HL-60/S4 (cell line): ENCODE measurements around the gene GNAT2.

Source experiments
- in situ Hi-C: fragments of 300-500 bp; cut with MboI; formaldehyde crosslinking; loops from 2 replicates; pipeline ENCODE4 v1.14.3; 2022; ENCODE audit warnings: low sequenced_read_pairs

Gene GNAT2

DNA sequence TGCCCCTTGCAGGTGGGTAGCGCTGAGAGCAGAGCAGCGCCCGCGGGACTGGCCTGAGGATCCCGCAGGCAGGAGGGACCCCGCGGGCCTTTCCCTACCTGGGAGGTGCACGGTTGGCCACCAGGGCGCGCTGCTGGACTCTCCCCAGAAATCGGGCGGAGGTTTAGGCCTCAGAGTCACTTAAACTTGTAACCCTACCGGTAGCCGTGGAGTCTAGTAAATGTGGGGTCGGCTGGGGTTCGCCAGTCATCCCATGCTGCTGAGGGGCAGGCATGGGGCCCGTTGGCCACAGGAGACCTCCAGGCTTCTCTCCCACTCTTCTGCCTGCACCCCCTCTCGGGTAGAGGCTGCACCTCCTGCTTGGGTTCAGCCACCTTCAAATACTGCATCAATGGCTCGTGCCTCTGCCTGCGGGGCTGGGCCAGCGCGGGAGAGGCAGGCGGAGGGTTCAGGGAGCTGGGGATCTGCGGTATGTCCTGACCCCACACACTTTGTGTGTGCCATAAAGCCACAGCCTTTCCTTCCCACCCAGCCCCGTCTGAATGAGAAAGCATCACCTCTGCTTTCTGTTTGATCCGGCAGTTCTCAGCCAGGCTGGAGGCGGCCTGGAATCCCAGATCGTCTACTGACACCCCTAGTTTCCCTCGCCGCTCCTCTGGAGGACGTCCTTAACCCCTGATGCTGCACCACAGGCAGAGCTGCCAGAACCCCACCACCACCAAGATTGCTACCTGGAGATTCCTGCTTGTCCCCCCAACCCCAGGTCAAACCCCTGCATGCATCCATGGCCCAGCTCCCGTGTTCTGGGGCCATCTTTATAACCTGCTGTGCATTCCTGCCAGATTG is 24.2 kb upstream of the GNAT2 start:
- in situ Hi-C loops: loop anchor here (5.0 kb wide), 1 partner anchor 129 kb away; no protein-coding TSS in a partner anchor

DNA sequence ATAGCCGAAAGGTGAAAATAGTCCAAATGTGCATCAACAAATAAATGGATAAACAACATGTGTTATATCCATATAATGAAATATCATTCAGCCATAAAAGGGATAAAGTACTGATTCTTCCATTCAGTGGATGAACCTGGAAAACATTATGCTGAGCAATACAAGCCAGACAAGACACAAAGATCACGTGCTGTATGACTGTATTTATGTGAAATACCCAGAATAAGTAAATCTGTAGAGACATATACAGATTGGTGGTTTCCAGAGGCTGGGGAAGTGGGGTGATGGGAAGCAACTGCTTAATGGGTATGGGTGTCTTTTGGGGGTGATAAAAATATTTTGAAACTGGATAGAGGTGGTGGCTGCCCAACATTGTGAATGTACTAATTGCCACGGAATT is 23.2 kb upstream of the GNAT2 start:
- in situ Hi-C loops: loop anchor here (5.0 kb wide), 1 partner anchor 130 kb away; no protein-coding TSS in a partner anchor

DNA sequence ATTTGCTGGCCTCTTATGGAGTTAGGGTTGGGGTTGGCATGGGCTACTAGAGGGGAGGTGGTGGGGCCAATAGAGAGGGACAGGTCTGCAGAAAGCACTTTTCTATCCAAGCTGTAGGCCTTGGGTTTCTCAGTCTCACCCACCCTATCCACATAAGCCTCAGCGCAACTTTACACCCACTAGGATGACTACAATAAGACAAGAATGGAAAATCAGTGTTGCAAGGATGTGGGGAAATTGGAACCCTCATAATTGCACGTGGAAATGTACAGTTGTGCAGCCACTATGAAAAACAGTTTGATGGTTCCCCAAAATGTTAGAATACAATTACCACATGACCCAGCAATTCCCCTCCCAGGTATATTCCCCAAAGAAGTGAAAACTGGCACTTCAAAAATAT is 22.4 kb upstream of the GNAT2 start:
- in situ Hi-C loops: loop anchor here (5.0 kb wide), 1 partner anchor 130 kb away; no protein-coding TSS in a partner anchor

DNA sequence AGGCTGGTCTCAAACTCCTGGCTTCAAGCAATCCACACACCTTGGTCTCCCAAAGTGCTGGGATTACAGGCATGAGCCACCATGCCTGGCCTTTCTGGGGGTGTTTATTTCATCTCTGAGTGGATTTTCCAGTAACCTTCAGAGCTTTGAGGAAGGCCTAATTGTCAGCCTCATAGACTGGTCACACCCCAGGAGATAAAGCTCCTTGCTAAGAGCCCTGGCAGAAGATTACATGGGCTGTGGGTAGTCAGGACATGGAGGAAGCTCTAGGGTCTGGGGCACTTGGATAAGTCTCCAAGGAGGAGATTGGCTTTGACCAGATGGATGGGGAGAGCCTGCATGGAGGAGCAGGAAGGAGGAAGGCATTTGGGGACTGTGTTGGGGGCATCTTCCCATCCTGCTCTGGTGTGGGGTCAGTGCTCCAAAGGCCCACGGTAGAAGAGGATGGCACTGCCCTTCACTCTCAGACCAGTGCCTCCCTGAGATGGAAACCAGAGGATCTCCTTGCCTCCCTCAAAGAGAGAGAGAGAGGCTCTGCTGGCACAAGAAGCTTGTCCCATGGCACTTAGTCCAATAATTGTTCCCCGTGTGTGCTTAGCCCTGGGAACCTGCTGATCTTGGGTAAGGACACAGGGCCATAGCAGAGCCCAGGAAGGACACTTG is 21.8 kb upstream of the GNAT2 start:
- in situ Hi-C loops: loop anchor here (5.0 kb wide), 1 partner anchor 131 kb away; no protein-coding TSS in a partner anchor

DNA sequence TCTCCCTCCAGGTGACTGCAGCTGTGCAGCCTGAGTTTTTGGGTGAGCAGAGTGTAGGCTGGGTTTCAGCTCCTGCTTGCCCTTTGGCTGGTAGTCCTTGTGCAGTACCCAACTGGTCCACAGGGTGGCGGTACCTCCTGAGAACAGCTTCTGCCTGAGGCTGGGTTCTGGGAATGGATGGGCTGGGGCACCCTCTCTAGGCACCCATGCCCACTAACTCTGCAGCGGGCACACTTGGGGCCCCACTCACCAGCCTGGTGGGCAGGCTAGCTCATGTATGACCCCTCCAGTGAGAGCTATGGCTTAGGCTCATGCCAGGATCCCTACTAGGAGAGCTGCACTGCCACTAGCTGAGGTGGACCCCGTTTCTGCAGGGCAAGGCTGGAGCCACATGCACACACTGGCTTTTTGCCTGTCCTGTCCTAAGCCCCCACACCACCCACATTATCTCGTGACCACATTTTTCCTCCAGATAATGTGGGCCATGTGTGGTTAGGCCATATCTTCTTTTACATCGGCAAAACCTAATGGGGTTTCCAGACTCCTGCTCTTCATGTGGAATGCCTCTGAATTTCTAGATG is 21.0 kb upstream of the GNAT2 start:
- in situ Hi-C loops: loop anchor here (5.0 kb wide), 1 partner anchor 132 kb away; no protein-coding TSS in a partner anchor

DNA sequence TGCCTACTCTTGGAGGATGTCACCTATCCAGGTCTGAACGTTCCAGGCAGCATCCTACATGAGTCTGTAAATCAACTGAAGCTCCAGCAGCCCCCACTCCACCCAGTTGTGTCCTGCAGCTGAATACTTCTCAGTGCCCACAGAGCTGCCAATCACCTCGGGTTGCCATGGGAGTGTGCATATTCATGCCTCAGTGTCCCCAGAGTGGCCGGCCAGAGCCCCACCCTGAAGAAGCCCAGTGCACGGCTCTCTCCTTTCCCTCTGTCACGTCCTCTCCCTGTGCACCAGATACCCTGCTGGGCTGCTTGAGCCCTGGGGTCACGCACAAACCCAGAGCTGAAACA is 20.4 kb upstream of the GNAT2 start:
- in situ Hi-C loops: loop anchor here (5.0 kb wide), 1 partner anchor 132 kb away; no protein-coding TSS in a partner anchor

DNA sequence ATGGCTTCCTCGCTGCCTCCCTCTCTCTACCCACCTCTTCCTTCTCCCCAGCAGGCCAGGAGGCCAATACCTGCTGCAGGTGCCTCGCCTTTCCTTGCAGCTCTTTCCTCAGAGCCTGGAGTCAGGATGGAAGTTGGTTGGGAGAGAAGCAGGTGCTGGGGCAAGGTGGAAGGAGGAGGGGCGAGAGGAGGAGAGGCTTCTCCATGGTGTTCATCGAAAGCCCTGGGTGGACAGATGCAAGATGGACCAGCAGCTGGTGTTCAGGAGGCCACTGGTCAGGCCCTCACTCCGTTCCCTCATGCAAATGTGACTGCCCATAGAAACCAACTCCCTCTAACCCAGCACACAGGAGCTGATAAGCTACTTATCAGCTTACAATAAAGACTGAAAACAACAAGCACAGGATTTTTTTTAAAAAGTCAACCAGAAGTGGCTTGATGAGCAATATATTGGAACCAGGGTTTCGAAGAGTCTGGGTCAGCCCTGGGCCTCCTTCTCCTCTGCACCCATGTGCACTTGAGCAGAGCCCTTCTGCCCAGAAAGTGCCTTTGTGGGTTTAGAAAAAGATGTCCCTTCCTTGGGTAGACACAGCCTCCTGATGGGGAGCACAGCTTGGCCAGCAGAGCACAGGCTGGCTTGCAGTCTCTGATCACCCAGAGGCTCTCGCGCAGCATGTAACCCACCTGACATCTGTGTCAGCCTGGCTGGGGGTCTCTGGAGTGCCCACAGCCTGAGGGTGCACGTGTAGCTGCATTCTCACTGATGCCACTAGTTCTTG is 19.8 kb upstream of the GNAT2 start:
- in situ Hi-C loops: no loop called here

DNA sequence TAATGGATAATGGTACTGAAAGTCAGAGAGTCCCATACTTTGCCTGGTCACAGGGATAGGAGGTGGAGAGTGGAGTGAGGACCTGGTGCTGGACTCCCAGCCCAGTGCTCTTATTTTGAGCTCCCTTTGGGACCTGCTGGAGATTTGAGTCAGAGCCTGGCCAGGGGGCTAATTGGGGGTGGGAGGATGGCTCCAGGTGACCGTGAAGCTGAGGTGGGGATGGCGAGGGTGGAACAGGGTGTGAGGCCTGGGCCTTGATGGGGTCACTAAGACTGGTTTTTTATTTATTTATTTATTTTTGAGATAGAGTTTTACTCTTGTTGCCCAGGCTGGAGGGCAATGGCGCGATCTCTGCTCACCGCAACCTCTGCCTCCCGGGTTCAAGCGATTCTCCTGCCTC is 18.0 kb upstream of the GNAT2 start:
- in situ Hi-C loops: no loop called here

DNA sequence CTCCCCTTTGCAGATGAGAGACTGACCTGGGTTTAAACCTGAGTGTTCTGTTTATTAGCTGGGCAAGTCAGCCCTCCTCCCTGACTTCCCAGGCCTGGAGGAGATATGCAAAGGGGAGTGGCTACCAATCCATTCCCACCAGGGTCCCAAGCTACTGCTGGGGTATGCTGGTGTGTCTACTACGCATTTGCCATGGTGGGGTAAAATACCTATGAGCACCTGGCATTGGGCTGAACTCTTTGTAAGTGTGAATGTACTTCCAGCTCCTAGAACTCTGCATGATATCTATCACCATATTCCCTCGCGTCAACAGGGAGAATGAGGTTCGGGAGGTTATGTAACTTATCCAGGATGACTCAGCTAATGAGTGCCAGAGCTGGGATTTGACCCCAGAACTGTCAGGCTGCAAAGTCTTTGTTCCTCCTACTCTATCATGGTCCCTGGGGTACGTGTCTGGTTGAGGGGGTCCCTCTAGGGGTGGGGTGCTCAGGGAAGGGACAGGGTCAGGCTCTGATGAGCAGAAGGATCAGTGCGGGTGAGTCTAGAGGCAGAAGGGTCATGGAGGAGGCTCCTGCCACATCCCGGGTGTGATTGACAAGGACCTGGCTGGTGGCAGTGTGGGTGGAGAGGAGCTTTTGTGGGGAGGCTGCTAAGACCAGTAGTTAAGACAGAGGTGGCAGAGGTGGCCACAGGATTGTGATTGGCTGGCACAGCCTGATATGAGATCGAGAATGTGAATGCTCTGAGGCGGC is 17.0 kb upstream of the GNAT2 start:
- in situ Hi-C loops: no loop called here

DNA sequence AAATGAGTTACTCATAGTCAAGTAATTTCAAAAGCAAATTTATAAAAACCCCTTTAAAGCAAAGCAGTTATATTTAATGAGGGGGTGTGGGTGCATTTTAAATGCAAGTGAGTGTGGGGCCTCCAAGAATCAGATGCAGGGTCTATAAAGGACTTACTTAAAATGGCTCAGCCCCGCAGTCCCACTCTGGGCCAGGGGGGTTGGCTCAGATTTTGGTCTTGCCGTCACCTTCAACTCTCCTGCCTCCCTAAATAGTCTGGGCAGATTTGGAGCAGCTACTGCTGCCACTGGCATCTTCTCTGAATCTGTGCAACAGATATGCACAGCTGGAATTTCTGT is 16.4 kb upstream of the GNAT2 start:
- in situ Hi-C loops: no loop called here

DNA sequence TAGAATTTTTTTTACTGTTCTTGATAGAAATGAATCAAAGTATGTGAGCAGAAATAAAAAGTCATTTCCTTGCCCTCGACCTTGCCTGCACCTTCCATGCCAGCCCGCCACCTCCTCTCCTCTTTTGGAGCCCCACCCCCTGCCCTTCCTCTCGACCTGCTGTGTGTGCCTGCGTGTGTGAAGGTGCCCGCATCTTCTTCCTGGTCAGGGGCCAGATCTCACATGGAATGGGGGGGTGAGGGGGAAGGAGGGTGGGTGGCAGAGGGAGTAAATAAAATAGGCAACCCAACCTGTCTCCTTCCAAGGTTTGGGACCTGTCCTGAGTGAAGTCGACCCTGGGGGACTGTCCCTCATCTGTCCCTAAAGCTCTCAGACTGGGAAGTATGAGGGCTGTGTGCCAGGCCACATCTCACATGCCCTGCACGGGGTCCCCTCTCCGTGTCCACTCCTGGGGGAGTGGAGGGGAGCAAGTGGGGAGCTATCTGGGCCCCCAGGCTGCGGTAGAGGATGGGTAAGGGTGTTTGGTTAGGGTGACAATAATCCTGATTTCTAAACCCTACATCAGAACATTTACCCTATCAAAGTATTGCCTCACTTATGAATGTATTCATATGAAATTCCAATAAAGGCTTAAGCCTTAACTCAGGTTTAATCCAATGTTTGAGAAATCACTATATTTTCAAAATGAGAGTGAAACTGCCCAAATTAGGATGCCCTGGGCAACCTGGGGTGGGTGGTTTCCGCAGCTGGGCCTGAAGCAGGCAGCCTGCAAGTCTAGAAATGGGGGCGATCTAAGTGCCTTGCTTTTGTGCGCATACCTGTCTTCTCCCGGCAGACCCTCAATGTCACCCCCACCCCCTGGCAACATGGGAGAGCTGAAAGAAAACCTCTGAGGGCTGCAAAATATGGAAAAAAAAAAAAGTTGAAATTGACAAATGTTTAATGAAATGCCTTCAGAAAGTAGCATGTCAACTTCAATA is 15.6 kb upstream of the GNAT2 start:
- in situ Hi-C loops: no loop called here

DNA sequence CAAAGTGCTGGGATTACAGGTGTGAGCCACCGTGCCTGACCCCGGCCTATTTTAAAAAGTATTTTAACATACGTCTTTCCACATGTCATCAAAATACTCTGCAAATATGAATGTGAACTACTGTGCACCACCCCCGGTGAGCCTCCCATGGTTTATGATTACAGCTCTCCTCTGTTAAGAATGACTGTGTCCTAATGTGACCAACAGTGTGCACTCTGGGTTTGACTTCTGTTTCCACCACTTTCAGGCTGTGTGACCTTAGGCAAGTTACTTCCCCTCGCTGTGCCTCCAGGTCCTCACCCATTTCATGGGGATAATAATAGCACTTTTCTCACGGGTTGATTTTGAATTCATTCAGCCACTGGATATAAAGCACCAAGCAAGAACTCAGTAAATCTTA is 14.9 kb upstream of the GNAT2 start:
- in situ Hi-C loops: no loop called here

DNA sequence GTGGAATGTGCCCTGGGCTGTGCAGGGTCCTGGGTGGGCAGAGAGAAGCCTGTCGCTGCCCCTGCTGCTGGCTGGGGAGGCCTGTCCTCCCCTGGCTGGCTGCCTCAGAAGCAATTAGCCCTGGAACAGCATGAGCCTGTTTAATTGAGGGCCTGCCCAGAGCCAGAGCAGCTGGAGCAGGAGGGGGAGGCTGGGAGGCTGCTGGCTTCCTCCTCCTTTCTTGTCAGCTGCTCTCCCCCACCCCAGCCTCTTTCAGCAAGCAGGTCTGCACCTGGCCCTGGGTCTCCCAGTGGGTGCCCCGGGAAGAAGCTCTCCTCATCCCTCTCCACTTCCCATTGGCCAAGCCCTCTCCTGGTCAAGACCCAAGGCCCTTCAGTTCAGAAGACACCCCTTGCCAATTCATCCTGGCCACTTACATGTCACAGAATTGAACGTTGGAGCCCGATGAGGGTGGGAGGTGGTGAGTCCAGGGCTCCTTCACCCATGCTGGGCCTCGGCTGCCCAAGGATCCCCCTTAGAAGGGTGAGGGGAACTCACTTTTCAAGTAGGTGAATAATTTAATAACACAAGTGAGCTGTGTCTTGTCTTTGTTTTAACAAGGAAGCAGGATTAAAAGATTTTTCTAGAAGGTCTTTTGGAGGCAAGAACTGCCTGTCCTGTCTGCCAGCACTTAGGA is 13.4 kb upstream of the GNAT2 start:
- in situ Hi-C loops: no loop called here

DNA sequence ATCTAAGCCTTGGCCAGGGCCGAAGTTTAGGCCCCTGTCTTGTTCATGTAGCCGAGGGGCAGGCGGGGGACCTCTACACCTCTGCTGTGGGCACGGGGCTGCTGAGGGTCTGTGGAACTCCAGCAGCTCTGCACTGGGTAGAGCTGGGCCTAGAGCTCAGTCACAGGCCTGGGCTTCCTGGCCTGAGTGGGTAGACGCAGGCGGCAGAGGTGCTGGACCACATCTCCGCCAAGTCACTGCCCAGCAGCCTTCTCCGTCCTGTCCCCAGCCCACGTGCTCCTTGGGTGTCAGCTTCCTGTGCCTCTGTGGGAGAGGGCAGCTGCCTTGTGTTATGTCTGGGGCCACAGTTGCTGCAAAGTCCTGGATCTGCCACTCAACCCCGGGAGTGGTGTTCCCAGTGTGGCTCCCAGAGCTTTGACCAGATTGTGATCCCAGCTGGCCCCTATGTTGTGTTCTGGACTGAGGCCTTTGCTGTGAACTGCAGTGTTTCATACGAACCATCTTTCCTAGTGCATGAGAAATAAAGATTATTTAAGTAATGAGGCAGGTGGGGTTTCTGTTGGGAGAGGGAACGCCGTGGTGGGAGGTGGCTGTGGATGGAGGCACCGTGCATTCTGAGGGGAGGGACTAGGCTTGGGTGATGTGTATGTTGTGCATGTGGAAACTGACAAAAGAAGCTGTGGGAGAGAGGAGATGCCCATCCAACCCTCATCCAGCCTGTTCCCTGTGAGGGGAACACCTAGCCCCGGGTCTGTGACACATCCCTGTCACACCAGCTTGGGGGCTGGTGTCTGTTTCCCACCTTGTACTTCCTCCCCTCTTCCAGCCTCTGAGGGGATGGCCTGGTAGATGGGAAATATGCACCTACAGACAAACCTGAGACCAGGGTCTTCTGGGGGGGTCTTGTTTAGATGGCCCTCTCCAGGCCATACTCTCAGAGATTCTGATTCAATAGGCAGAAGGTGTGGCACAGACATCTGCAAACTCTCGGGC is 12.4 kb upstream of the GNAT2 start:
- in situ Hi-C loops: no loop called here

DNA sequence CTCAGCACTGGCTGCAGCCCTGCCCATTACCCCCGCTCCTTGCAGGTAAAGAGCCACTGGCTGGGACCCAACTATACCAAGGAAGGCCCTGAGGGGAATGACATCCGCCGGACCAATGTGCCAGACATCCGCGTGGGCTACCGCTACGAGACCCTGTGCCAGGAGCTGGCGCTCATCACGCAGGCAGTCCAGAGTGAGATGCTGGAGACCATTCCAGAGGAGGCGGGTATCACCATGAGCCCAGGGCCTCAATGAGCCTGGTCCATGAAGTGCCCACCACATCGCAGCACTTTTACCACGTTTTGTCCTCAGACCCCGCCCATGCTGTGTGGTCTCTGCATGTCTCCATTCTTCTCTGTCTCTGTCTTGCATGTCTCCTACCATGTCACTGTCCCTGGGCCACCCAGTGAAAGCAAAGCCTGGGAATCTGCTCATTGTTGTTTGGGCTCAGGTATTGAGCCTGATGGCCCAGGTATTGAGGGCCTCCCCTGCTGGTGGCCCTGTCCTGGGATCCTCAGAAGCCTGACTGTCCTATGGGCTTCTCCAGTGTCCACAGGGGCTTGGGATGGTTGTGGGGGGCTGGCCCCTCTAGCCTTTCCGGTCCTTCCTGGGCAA is 11.6 kb upstream of the GNAT2 start:
- in situ Hi-C loops: no loop called here

DNA sequence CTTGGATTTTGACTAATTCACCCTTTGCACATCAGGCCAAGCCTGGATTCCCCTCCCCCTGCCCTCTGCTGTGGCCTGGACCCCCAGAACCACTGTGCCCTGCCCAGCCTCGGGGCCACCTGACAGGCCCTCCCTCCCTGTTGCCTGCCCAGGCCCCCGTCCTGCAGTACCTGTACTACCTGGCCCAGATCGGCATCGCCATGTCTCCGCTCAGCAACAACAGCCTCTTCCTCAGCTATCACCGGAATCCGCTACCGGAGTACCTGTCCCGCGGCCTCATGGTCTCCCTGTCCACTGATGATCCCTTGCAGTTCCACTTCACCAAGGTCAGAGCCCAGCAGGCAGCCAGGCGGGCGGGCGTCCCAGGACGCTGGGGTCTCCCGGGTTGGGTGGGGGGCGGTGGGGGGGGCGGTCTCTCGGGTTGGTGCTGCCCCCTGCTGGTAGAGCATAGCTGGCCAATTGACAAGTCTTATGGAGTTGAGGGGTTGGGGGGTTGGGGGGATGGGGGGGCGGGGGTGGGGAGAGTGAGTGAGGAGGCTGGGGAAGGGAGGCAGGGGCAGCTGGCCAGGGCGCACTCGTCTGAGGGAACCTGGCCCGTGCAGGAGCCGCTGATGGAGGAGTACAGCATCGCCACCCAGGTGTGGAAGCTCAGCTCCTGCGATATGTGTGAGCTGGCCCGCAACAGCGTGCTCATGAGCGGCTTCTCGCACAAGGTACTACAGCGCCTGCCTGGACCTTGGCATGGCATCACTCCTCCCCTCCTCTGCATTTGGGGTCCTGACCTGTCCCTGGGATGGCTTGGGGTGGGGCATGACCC is 10.9 kb upstream of the GNAT2 start:
- in situ Hi-C loops: no loop called here
